HG02870 (cell line): ENCODE data around the gene POU2AF1.

Source experiments
- ATAC-seq: cut with Tn5 transposase; IDR thresholded peaks from one replicate; pipeline ENCODE4 v1.9.1; 2021; ENCODE audit warnings: mild to moderate bottlenecking, moderate library complexity; ENCODE audit not compliant: unreplicated experiment

POU2AF1 gene

GRCh38 chr11:111388420-111388819 lies 9.3 kb upstream of the POU2AF1 start:
- ATAC-seq: no peak

- ATAC-seq: no peak
These were observed 8.3 kb upstream of the POU2AF1 start for GRCh38 chr11:111387363-111387762.

DNA sequence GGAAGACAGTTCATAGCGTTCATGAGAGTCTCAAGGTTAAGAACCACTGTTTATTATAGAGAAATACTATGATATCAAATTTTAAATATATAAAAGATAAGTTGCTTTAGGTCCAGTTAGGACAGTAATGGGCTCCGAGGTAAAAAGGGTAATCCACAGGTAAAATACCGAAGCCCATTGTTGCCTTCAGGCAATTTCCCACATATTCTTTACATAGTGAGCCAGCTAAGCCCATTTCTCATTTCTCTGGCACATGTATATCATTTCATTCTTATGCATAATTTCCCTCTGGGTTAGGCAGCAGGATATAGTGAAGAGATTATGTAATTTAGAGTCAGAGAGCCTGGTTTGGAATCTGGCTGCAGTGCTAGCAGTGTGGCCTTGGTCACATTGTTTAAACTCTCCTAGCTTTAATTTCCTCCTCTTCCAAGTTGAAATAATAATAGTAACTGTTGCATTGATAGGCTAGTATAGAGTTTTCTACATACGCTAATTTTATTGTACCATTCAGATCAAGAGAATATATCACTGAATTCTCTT lies 7.6 kb upstream of the POU2AF1 start:
- no peak for ATAC-seq

DNA sequence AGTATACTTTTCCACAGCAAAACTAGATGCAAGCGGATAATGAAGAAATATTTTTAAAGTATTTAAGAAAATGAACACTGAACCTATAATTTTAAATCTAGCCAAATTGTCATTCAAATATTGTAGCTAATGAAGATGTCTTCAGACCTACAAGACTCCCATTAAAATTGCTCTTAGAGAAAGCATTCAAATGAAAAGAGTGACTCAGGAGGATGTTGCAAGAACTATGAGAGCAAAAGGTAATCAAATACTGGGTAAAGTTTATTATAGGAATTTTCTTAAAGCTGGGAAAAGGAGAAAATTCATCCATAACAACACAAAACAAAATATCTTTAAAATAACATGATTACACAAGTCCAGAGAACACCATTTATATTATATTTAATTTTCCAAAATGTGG lies 5.4 kb upstream of the POU2AF1 start:
- ATAC-seq: no peak

- no peak for ATAC-seq
These were observed 3.4 kb upstream of the POU2AF1 start for GRCh38 chr11:111382451-111382850.

GRCh38 chr11:111379602-111380136 lies 594 bp upstream of the POU2AF1 start:
- peak; percentile 25 for ATAC-seq

GRCh38 chr11:111378185-111378860 lies 752 bp downstream of the POU2AF1 start:
- ATAC-seq: no peak

DNA sequence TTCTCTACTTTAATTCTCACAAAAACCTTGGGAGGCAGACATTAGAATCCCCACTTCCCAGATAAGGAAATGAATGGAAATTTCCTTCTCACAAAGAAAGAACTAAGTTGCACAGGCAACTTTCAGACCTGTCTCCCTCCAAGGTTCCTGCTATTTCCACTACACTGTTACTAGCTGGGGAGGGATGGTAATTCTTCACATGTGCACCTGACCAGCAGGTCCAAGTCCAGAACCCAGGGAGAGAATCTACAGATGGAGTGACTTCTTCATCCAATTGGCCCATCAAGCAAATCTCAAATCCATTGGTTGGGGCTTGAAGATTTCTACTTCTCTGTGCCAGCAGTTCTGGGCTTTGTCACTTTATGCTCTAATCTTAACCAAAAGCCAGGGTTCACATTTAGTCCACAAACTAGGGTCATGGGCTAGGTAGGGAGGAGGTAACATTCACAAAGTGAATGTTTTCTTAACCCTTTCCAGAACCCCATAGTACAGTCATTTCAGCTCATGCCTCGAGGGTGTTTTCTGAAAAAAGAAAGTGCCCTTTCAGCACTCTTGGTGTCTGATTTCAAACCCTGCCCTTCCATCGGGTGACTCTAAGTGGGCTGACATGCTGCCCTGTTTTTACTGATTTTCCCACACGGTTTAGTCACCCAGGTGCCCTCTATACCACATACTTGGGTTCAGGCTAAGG lies 2.7 kb downstream of the POU2AF1 start:
- no peak for ATAC-seq

- no peak for ATAC-seq
These were observed 5.5 kb downstream of the POU2AF1 start for GRCh38 chr11:111373590-111373989.

DNA sequence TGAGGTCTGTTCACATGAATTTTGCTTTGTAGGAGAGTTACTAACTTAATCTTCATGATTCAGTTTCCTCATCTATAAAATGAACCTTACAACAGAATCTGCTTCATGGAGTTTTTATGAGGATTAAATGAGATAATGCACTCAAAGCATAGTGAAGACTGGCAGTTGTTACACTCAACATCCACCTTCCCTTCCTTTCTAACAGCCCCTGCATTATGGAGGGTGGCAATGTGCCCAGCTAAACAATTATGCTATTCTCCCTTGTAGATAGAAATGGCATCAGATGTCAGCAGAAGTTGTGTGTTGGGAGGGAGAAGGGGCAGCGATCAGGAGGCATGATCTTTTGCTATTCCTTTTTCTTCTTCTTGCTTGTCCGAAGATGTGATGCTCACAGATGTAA lies 6.5 kb downstream of the POU2AF1 start:
- ATAC-seq: no peak

- peak; percentile 40 for ATAC-seq
These were observed 8.0 kb downstream of the POU2AF1 start for GRCh38 chr11:111370902-111371578.

DNA sequence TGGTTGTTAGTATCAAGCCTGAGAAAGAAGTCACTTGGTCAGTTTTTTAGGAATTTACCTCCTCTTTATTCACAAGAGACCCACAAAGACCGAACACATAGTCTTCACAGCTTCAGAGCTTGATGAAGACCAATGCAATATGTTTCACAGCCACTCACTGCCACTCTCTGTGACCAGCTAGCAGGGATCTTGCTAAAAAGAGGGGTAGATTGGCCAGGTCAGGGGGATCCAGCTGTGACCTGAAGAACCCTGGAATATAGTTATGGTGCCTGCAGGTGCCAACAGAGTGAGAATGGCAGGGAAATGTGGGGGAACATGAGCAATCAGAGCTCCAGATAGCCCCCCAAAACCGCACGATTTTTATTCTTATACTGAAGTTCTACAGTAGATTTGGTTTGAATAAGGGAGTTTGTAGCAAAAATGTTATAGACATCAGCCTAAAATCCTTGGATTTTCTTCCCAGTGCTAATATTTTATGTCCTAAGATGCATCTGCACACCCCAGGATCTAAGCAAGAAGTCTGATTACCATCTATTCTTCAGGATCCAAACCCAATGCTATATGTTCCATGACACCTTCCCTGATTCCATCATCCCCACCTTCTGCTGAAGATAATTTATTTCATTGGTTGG lies 8.7 kb downstream of the POU2AF1 start:
- ATAC-seq: no peak

GRCh38 chr11:111368285-111368560 lies 10.9 kb downstream of the POU2AF1 start:
- no peak for ATAC-seq

DNA sequence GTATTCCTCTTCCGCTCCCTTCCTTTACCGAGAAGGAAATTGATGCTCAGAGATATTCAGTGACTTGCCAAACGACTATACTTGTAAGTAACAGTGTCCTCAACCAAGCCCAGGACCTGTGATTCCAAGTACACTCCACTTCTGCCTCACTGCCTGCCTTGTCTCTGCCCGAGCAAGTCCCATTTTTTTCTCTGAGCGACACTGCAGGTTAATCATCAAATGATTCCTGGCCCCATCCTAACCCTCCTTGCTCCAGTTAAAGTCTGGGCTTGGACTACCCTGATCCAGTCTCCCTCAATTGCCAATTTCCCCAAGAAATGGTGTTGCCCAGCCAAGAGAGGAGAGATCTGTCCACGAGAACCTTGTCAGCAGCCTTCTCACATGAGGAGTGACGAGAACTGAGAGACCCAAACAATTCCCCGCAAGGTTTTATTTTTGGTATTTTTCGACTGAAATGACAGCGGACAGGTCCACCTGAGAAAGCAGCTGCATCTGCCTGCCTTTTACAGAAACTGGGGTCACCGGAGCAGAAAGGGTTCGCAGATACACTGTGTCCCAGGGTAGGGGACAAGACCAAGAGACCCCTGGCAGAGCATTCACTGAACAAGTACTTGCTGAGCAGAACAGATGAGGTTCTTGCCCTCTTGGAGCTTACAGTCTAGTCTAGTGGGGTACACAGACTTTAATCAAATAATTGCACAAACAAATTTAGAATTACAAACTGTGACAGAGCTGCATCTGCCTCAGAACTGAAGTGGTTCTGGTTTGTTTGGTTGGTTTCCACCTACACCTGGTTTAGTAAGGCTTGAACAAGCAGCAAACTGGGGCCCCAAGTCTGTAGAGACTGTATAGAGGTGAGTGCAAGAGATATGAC lies 11.4 kb downstream of the POU2AF1 start:
- ATAC-seq: peak; percentile 52

DNA sequence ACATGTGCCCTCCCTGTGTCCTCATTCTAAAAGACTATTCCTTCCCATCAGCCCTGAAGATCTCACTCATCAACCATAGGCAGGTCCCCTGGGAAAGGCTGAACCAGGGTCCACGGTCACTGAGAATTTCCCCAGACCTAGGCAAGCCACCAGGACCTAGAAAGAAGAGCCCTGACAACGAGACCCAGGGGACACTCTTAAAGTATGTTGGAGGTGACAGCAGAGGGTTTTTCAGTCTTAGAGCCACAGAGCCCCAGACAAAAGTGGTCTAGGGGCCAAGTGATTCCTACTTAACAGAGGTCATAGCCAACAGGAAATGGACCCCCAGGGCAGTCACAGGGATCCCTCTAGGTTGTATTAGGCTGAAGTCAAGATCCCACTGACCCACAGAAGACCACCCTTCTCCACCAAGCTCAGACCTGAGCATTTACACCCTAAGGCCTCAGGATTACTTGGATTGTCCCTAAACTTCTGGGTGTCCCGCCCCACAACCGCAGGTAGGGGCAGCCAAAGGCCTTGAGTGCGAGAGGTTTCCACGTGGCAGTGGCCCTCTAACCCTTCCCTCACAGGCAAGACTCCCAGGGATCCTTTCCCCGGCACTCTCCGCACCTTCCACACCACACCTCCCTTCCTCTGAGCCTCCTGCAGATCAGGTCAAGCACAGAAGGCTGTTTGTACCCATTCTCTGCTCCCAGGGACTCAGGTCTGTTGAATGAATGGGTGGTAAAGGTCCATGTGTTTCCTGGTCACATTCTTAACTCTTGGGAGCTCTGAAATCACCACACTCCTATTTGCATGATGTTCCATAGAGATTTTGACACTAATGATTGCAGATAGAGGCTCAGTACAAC lies 12.3 kb downstream of the POU2AF1 start:
- ATAC-seq: no peak

DNA sequence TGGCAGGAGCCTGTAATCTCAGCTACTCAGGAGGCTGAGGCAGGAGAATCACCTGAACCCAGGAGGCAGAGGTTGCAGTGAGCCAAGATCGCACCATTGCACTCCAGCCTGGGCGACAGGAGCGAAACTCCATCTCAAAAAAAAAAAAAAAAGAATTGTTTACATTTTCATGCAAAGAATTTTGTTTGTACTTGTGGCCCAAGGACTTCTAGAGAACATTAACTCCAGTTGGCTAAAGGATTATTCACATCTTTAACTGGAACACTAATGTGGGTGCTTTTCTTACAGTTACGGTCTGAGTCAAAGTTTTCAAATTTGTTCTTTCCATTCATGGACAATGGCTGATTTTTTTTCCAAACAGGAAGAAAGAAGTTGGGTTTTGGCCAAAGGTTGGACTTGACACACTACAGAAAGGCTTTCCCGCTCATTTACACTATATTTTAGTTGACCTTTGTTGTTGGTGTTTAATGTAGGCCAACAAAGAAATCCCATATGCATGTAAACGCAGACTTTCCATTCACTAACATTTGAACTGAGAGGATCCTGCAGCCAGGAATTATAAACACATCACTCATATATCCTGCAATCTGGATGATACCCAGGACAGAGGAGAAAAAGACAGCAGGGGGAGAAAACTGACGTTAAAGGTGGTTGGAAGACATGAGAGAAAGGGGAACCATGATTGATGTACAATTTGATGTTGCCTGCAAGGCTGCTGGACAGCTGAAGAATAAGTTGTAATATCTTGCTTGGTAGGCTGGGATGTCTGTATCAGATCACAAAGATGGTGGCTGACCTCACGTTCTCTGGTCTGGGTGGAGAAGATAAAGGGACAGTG lies 13.1 kb downstream of the POU2AF1 start:
- ATAC-seq: no peak

DNA sequence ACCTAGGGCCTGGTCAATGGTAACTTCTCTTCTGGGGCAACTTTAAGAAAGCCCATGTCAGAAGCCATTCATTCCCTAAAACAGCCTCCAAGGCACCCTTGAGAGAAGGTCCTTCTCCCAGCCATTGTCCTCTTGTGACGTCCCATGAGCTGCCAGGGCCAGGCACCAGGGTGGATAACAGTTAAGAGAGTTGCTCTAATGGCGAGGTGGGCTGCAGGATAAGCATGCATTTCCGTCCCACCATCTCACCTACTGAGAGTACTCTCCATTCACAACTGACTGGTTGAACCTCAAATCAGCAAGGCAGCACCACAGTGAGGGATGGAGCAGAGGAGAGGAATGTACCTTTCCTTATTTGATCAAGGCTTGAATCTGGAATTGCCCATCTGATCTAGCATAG lies 14.6 kb downstream of the POU2AF1 start:
- no peak for ATAC-seq

- peak; percentile 40 for ATAC-seq
These were observed 15.1 kb downstream of the POU2AF1 start for GRCh38 chr11:111363985-111364384.
